Prostate gland (tissue), 2 donors: ENCODE results near the gene EPHA2.
"Not testable (repeated sequence)": the region's sequence is repeated elsewhere in the genome, so short reads cannot be mapped to it uniquely, and the experiment has no call there.

ENCODE experiments used
- POLR2A ChIP-seq: fragments of 450-650 bp; IDR thresholded peaks from one replicate; pipeline ENCODE4 v1.6.1; 2016; ENCODE audit warnings: antibody characterized with exemption, mild to moderate bottlenecking
- POLR2AphosphoS5 ChIP-seq: sonication (generic); formaldehyde crosslinking; IDR thresholded peaks from one replicate; pipeline ENCODE4 v1.6.1; 2017; ENCODE audit warnings: antibody characterized with exemption
- TF ChIP-seq, protein P1 (sequence below), 4 experiments: fragments of 200-600 bp in 2 of 4; fragments of 450-650 bp in 2 of 4; sonication (generic) in 2 of 4; IDR thresholded peaks; 1 replicate in 3 of 4; 2 replicates in 1 of 4; pipeline ENCODE4 v1.5.1; 2016 to 2019; ENCODE audit warnings: antibody characterized with exemption in 4 of 4, mild to moderate bottlenecking in 2 of 4, moderate library complexity in 2 of 4

DNA sequence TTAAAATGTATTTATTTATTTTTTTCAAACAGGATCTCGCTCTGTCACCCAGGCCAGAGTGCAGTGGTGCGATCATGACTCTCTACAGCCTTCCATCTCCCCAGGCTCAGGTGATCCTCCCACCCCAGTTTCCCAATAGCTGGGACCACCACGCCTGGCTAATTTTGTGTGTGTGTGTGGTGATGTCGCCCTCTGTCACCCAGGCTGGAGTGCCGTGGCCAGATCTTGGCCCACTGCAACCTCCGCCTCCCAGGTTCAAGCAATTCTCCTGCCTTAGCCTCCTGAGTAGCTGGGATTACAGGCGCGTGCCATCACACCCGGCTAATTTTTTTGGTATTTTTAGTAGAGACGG, 12.3 kb upstream of the EPHA2 start:
- not testable (repeated sequence) for TF ChIP-seq POLR2A, POLR2AphosphoS5
- TF ChIP-seq, protein P1, sequence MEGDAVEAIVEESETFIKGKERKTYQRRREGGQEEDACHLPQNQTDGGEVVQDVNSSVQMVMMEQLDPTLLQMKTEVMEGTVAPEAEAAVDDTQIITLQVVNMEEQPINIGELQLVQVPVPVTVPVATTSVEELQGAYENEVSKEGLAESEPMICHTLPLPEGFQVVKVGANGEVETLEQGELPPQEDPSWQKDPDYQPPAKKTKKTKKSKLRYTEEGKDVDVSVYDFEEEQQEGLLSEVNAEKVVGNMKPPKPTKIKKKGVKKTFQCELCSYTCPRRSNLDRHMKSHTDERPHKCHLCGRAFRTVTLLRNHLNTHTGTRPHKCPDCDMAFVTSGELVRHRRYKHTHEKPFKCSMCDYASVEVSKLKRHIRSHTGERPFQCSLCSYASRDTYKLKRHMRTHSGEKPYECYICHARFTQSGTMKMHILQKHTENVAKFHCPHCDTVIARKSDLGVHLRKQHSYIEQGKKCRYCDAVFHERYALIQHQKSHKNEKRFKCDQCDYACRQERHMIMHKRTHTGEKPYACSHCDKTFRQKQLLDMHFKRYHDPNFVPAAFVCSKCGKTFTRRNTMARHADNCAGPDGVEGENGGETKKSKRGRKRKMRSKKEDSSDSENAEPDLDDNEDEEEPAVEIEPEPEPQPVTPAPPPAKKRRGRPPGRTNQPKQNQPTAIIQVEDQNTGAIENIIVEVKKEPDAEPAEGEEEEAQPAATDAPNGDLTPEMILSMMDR (IDR thresholded peaks at IDR 0.05), result not testable (repeated sequence)
